Choroid plexus epithelial cell (primary cell): ENCODE data around the gene ZMIZ1.
A peak's percentile ranks its signal among the peaks of the same experiment; 100 is the strongest.
"Not testable (repeated sequence)": the region's sequence is repeated elsewhere in the genome, so short reads cannot be mapped to it uniquely, and the experiment has no call there.

Experiments
- DNase-seq: peaks from one replicate; pipeline ENCODE4 v3.0.0-alpha.2; 2010; ENCODE audit warnings: low read depth
- H3K4me3 ChIP-seq: 2 replicates; pipeline ENCODE4 v1.5.1; 2011; ENCODE audit warnings: low read depth, mild to moderate bottlenecking, control low read depth, low read length, moderate library complexity
- CTCF ChIP-seq: conservative IDR thresholded peaks from 2 replicates; pipeline ENCODE4 v1.5.1; 2011; ENCODE audit warnings: low read depth, mild to moderate bottlenecking, control low read depth, inconsistent platforms, low read length, moderate library complexity

Gene ZMIZ1

GRCh38 chr10:79331709-79332108 lies 262.9 kb downstream of the ZMIZ1 start:
- no peak for TF ChIP-seq CTCF
- H3K4me3 ChIP-seq, result no peak overlapping the region
- DNase-seq, result peak; percentile 85

- DNase-seq, H3K4me3 ChIP-seq: not testable (repeated sequence)
Measured at GRCh38 chr10:79332610-79333315, 264.0 kb downstream of the ZMIZ1 start.

GRCh38 chr10:79333513-79333912 lies 264.7 kb downstream of the ZMIZ1 start:
- no peak overlapping the region for H3K4me3 ChIP-seq
- TF ChIP-seq CTCF, result no peak
- DNase-seq, result peak; percentile 51

GRCh38 chr10:79334573-79334972 lies 265.8 kb downstream of the ZMIZ1 start:
- no peak for TF ChIP-seq CTCF
- no peak overlapping the region for H3K4me3 ChIP-seq
- no peak for DNase-seq

- TF ChIP-seq CTCF, result no peak
- DNase-seq, result no peak
- no peak overlapping the region for H3K4me3 ChIP-seq
Measured at GRCh38 chr10:79335094-79335469, 266.3 kb downstream of the ZMIZ1 start.

GRCh38 chr10:79335470-79336235 lies 266.9 kb downstream of the ZMIZ1 start:
- no peak for TF ChIP-seq CTCF
- no peak overlapping the region for H3K4me3 ChIP-seq
- DNase-seq, result no peak

GRCh38 chr10:79336276-79336675 lies 267.5 kb downstream of the ZMIZ1 start:
- TF ChIP-seq CTCF, result no peak
- no peak overlapping the region for H3K4me3 ChIP-seq
- no peak for DNase-seq
